ENCODE data around the gene SH3BP5L. TPM values are rescaled to one million over a fixed set of nuclear protein-coding genes. Genes with fewer than 3 reads are reported as not detected.

The SH3BP5L gene
- total and polyA plus RNA-seq, 2 of the 8 experiments (the other 6 are each of a cell fraction or from before 2014, with no cell fraction given) = 20.2 to 28.4 TPM

- TF ChIP-seq RXRA (IDR thresholded peaks at IDR 0.05; ENCODE audit: insufficient read depth, low read depth, low read length) (no peak), HDAC2 (IDR thresholded peaks at IDR 0.05; ENCODE audit: borderline replicate concordance in 1 of 2, low read depth in 2 of 2, low read length in 2 of 2) (no peak)
- TF ChIP-seq, protein P1, sequence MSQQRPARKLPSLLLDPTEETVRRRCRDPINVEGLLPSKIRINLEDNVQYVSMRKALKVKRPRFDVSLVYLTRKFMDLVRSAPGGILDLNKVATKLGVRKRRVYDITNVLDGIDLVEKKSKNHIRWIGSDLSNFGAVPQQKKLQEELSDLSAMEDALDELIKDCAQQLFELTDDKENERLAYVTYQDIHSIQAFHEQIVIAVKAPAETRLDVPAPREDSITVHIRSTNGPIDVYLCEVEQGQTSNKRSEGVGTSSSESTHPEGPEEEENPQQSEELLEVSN (IDR thresholded peaks at IDR 0.05) = no peak
These were observed 27.0 kb upstream of the SH3BP5L start (continued) for GRCh38 chr1:248852481-248853405.

Measured in H1 (cell line).